Measurements from ENCODE around the gene TOLLIP. TPM values are rescaled to one million over a fixed set of nuclear protein-coding genes. Genes with fewer than 3 reads are reported as not detected.

The TOLLIP gene
- total RNA-seq, 1 donor from 2014 or later, result 58.4 TPM

DNA sequence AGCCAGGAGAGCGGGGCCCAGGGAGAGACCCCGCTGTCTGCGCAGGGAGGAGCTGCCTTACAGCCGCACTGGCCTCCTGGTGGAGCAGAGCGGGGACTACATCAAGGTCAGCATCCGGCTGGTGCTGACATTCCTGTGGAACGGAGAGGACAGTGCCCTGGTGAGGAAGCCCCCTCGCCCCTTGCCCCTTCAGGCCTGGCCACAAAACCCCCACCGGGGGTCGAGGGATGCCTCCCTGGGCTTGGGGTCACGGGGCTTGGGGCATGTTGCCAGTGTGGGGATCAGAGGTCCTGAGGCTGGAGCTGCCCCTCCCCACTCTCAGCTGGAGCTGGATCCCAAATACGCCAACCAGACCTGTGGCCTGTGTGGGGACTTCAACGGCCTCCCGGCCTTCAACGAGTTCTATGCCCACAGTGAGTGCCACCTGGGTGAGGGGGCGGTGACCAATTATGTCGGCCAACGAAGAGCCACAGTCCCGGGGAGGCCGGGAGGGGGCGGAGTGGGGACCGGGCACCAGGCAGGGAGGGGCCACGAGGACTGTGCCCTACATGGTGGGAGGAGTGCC is 82.4 kb downstream of the TOLLIP start:
- peak; percentile 69 for DNase-seq (ENCODE audit: low spot score)
- peaks cover 8% of the 10 kb centered on the region for H3K27me3 Mint-ChIP-seq (ENCODE audit: low read depth)
- TF ChIP-seq, protein P1, sequence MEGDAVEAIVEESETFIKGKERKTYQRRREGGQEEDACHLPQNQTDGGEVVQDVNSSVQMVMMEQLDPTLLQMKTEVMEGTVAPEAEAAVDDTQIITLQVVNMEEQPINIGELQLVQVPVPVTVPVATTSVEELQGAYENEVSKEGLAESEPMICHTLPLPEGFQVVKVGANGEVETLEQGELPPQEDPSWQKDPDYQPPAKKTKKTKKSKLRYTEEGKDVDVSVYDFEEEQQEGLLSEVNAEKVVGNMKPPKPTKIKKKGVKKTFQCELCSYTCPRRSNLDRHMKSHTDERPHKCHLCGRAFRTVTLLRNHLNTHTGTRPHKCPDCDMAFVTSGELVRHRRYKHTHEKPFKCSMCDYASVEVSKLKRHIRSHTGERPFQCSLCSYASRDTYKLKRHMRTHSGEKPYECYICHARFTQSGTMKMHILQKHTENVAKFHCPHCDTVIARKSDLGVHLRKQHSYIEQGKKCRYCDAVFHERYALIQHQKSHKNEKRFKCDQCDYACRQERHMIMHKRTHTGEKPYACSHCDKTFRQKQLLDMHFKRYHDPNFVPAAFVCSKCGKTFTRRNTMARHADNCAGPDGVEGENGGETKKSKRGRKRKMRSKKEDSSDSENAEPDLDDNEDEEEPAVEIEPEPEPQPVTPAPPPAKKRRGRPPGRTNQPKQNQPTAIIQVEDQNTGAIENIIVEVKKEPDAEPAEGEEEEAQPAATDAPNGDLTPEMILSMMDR (IDR thresholded peaks at IDR 0.05), result peak; percentile 63
- no peaks in the 10 kb centered on the region for H3K36me3 Mint-ChIP-seq (ENCODE audit: low read depth)
- H3K4me3 Mint-ChIP-seq (ENCODE audit: unreplicated experiment), result no peak overlapping the region
- no peaks in the 10 kb centered on the region for H3K4me1 Mint-ChIP-seq (ENCODE audit: low read depth)
- no peaks in the 10 kb centered on the region for H3K9me3 Mint-ChIP-seq (ENCODE audit: low read depth)
- no peak overlapping the region for H3K27ac Mint-ChIP-seq (ENCODE audit: unreplicated experiment)

DNA sequence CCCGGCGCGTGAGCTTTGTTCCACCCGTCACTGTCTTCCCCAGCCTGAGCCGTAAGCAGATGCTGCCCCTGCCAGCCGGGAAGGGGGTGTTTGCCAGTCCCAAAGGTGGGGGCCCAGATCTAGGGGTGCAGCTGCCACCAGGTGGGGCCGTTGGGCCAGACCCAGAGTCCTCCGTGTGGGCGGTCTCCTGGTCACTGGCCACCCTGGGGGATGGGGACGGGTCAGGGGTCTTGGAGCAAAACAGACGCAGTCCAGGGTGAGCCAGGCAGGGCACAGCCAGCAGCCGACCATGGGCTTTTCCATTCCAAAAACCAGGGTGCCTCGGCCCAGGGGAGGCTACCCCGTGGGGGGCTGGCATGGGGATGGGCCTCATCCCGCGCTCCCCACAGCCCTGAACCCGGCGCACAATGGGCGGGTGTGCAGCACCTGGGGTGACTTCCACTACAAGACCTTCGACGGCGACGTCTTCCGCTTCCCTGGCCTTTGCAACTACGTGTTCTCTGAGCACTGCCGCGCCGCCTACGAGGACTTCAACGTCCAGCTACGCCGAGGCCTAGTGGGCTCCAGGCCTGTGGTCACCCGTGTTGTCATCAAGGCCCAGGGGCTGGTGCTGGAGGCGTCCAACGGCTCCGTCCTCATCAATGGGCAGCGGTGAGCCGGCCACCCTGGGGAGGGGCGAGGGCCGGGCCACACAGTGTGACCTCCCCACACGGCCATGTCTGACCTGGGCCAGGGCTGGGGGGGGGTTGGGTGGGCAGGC is 83.0 kb downstream of the TOLLIP start:
- no peak overlapping the region for H3K27ac Mint-ChIP-seq (ENCODE audit: unreplicated experiment)
- H3K36me3 Mint-ChIP-seq (ENCODE audit: low read depth), result no peaks in the 10 kb centered on the region
- no peaks in the 10 kb centered on the region for H3K4me1 Mint-ChIP-seq (ENCODE audit: low read depth)
- H3K4me3 Mint-ChIP-seq (ENCODE audit: unreplicated experiment), result no peak overlapping the region
- TF ChIP-seq, protein P1 (IDR thresholded peaks at IDR 0.05), result no peak
- H3K27me3 Mint-ChIP-seq (ENCODE audit: low read depth), result peaks cover 12% of the 10 kb centered on the region
- DNase-seq (ENCODE audit: low spot score), result peak; percentile 90
- H3K9me3 Mint-ChIP-seq (ENCODE audit: low read depth), result no peaks in the 10 kb centered on the region

GRCh38 chr11:1225386-1226225 is 83.8 kb downstream of the TOLLIP start:
- Mint-ChIP-seq H3K36me3 (ENCODE audit: low read depth) (no peaks in the 10 kb centered on the region), H3K27ac (ENCODE audit: unreplicated experiment) (no peak overlapping the region), H3K4me1 (ENCODE audit: low read depth) (no peaks in the 10 kb centered on the region), H3K9me3 (ENCODE audit: low read depth) (no peaks in the 10 kb centered on the region), H3K4me3 (ENCODE audit: unreplicated experiment) (no peak overlapping the region), H3K27me3 (ENCODE audit: low read depth) (peaks cover 12% of the 10 kb centered on the region)
- DNase-seq (ENCODE audit: low spot score), result peak; percentile 92
- TF ChIP-seq, protein P1 (IDR thresholded peaks at IDR 0.05), result no peak

DNA sequence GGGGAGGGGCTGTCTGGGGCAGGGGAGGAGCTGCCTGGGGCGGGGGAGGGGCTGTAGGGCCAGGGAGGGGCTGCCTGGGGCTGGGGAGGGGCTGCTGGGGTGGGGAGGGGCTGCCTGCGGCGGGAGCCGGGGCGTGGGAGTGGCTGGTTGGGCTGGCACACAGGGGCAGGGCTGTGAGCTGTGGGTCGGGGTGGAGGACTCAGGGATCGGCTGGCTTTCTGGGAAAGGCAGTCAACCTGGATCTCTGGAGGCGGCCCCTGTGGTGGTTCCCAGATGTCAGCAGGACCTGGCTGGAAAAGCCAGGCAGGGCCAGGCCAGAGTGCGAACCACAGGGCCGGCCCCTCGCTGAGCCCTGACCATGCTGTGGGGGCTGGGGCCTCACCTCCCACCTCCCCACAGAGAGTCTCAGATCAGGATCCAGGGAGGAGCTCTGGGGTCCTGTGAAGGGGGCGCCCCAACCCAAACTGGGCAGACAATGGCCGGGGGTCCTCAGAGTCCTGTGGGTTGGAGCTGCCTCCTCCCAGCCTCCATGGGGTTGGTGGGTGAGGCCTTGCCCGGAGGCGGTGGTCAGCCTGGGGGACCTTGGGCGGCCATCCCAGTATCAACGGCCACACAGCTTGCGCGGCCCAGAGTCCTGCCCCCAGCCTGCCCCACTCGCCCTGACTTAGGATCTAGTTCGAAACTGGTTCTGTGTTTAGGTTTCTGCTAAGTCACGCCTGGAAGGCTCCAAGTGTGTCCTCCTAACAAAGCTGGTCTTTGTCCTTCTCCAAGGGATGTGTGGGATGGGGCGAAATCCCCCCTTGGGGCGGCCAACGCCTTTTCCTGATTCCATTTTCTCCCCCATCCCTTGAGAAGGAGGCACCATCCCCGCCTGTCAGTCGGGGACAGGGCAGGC is 84.7 kb downstream of the TOLLIP start:
- H3K36me3 Mint-ChIP-seq (ENCODE audit: low read depth), result no peaks in the 10 kb centered on the region
- no peak overlapping the region for H3K4me3 Mint-ChIP-seq (ENCODE audit: unreplicated experiment)
- H3K27me3 Mint-ChIP-seq (ENCODE audit: low read depth), result peaks cover 10% of the 10 kb centered on the region
- no peaks in the 10 kb centered on the region for H3K4me1 Mint-ChIP-seq (ENCODE audit: low read depth)
- H3K9me3 Mint-ChIP-seq (ENCODE audit: low read depth), result no peaks in the 10 kb centered on the region
- H3K27ac Mint-ChIP-seq (ENCODE audit: unreplicated experiment), result no peak overlapping the region
- DNase-seq (ENCODE audit: low spot score), result peak; percentile 82
- TF ChIP-seq, protein P1 (IDR thresholded peaks at IDR 0.05), result no peak

Small RNA genes within 50 kb of the gene (microRNA-seq; reads per million reads assigned to microRNA genes)
- gene MIR6744 (ENCODE audit: borderline number of aligned reads), result not detected

Other genes with a start within 250 kb of the TOLLIP start
- gene MUC2, start 234.8 kb downstream of the TOLLIP start, total RNA-seq, result not detected in 3 replicates
- not detected in 3 replicates for gene MUC5AC, start 151.7 kb downstream of the TOLLIP start, total RNA-seq
- gene MUC5B, start 86.6 kb downstream of the TOLLIP start, total RNA-seq, result not detected in 3 replicates
- gene BRSK2, start 80.3 kb upstream of the TOLLIP start, total RNA-seq, result 1.8 to 6.9 TPM (median 6.0 TPM) in 3 replicates
- 24.9 to 28.0 TPM (median 26.9 TPM) in 3 replicates for gene MOB2, start 177.1 kb upstream of the TOLLIP start, total RNA-seq